ENCODE data around the gene GPS2.

GPS2 gene

DNA sequence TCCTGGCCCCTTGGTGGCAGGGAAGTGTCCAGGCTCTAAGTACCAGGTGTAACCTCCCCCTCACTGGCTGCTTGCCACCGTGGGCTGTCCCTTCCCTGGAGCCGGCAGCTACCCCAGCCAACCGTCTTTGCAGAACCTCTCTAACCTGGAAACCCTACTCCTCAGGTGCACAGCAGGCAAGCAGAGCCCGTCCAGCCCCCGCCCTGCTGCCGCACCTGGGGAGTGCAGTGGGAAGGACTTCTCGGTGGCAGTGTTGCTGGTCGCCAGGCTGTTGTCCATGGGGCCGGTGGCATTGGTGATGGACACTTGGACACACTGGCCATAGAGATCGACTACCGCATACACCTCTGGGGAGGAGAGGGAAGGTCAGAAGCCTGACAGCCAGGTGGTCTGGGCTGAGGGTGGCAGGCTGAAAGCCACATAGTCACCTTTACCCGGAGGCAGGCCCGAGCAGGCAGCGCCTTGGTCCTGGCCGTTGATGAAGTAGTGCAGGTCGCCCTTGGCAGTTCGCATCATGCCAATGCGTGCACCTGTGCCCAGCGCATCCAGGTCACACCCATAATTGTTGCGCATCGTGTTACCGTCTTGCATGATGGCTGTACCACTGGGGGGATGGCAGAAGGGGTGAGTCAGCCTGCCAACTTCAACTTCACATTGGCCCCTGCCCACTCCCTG, 7.5 kb upstream of the GPS2 start:
- H3K9me2 ChIP-seq (ENCODE audit: low read depth, low read length) = no peaks in the 10 kb centered on the region
- H3K4me3 ChIP-seq (ENCODE audit: low read depth, low read length, poor library complexity, severe bottlenecking) = no peak overlapping the region
- 0 out of 2 replicates have a peak, but pooled peaks cover 2% of the 10 kb centered on the region for H3F3A ChIP-seq (ENCODE audit: insufficient read depth, low read length)
- TF ChIP-seq EZH2 (IDR thresholded peaks at IDR 0.05; ENCODE audit: borderline replicate concordance, low read length) (no peak), CTCF (IDR thresholded peaks at IDR 0.05; ENCODE audit: low read length) (no peak)
- no peak overlapping the region for H3K9ac ChIP-seq (ENCODE audit: low read length)
- peaks cover 3% of the 10 kb centered on the region for H3K4me1 ChIP-seq (ENCODE audit: insufficient read depth, low read length, severe bottlenecking)
- no peaks in the 10 kb centered on the region for H3K27me3 ChIP-seq (ENCODE audit: insufficient read depth, low read length)
- H3K4me2 ChIP-seq (ENCODE audit: low read length) = no peak overlapping the region
- no peak overlapping the region for H3K27ac ChIP-seq (ENCODE audit: low read depth, low read length, poor library complexity, severe bottlenecking)
- H3K9me3 ChIP-seq (ENCODE audit: low read length) = no peaks in the 10 kb centered on the region
- no peaks in the 10 kb centered on the region for H4K20me1 ChIP-seq (ENCODE audit: insufficient read depth, low read length)
- H2AFZ ChIP-seq (ENCODE audit: low read length) = no peak overlapping the region
- H3K36me3 ChIP-seq (ENCODE audit: insufficient read depth, low read length) = peaks cover 81% of the 10 kb centered on the region
- no peaks in the 10 kb centered on the region for H3K79me2 ChIP-seq (ENCODE audit: insufficient read depth, low read length)

DNA sequence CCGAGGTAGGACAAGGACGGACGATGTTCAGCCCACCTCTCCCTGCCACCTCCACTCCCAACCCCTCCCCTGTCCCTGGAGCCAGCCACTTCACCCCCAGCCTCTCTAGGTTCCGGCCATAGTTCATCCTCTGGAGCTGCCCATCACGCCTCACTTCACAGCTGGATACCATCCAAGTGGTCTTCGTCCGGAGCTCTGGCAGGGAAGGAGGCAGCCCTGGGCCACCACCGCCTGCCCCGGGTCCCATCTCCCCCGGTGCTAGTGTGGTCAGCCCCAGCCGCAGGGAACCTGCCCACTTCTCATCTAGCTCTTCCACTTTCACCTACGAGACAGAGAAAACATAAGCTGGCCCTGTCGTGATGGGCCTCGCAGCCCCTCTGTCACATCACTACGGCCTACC, 6.3 kb upstream of the GPS2 start:
- peaks cover 87% of the 10 kb centered on the region for H3K36me3 ChIP-seq (ENCODE audit: insufficient read depth, low read length)
- no peaks in the 10 kb centered on the region for H3K4me1 ChIP-seq (ENCODE audit: insufficient read depth, low read length, severe bottlenecking)
- no peak overlapping the region for H2AFZ ChIP-seq (ENCODE audit: low read length)
- H4K20me1 ChIP-seq (ENCODE audit: insufficient read depth, low read length) = no peaks in the 10 kb centered on the region
- H3K4me2 ChIP-seq (ENCODE audit: low read length) = no peak overlapping the region
- no peaks in the 10 kb centered on the region for H3K27me3 ChIP-seq (ENCODE audit: insufficient read depth, low read length)
- H3K4me3 ChIP-seq (ENCODE audit: low read depth, low read length, poor library complexity, severe bottlenecking) = no peak overlapping the region
- no peak overlapping the region for H3K27ac ChIP-seq (ENCODE audit: low read depth, low read length, poor library complexity, severe bottlenecking)
- 0 out of 2 replicates have a peak, but pooled peaks cover 2% of the 10 kb centered on the region for H3F3A ChIP-seq (ENCODE audit: insufficient read depth, low read length)
- no peaks in the 10 kb centered on the region for H3K79me2 ChIP-seq (ENCODE audit: insufficient read depth, low read length)
- no peaks in the 10 kb centered on the region for H3K9me3 ChIP-seq (ENCODE audit: low read length)
- H3K9me2 ChIP-seq (ENCODE audit: low read depth, low read length) = no peaks in the 10 kb centered on the region
- no peak overlapping the region for H3K9ac ChIP-seq (ENCODE audit: low read length)
- TF ChIP-seq CTCF (IDR thresholded peaks at IDR 0.05; ENCODE audit: low read length) = no peak
- TF ChIP-seq EZH2 (IDR thresholded peaks at IDR 0.05; ENCODE audit: borderline replicate concordance, low read length) = no peak

DNA sequence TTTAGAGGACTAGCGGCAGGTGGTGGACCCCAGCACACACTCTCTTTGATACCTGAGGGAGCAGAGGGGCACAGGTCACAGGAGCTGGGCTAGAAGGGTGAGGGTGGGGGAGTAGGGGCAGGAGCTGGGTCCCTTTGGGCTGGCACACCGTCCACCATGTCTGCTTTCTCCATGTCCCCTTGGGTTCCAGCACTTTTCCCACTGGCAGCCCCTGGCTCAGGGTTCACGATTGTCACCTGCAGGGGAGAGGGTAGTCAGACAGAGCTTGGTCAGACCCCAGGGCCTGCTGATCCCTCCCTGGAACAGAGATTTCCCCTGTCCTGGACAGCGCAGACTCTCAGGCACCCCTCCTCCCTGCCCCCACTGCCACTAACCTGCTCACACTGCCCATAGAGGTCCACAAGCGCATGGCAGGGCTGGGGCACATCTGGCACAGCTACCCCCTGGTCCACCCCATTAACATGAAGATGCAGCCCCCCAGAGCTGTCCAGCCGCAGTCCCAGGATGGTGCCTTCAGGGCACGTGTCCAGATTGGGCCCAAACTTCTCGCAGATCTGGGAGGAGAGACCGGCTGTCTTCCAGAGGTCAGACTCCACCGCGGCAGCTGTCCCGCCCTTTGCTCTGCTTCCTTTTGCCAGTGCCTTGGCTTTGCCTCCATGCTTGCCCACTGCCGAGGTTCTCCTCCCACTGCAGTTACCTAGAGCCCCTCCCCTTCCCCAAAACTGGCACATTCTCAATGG, 3.1 kb upstream of the GPS2 start:
- no peaks in the 10 kb centered on the region for H3K9me3 ChIP-seq (ENCODE audit: low read length)
- H3F3A ChIP-seq (ENCODE audit: insufficient read depth, low read length) = 0 out of 2 replicates have a peak, but pooled peaks cover 8% of the 10 kb centered on the region

More for the DNA sequence above, 3.1 kb upstream of the GPS2 start:
- Histone ChIP-seq H3K4me2 (ENCODE audit: low read length) (no peak overlapping the region), H3K9me2 (ENCODE audit: low read depth, low read length) (no peaks in the 10 kb centered on the region), H4K20me1 (ENCODE audit: insufficient read depth, low read length) (no peaks in the 10 kb centered on the region), H3K27me3 (ENCODE audit: insufficient read depth, low read length) (no peaks in the 10 kb centered on the region), H3K4me3 (ENCODE audit: low read depth, low read length, poor library complexity, severe bottlenecking) (no peak overlapping the region), H2AFZ (ENCODE audit: low read length) (no peak overlapping the region), H3K27ac (ENCODE audit: low read depth, low read length, poor library complexity, severe bottlenecking) (no peak overlapping the region), H3K36me3 (ENCODE audit: insufficient read depth, low read length) (peaks cover 77% of the 10 kb centered on the region), H3K4me1 (ENCODE audit: insufficient read depth, low read length, severe bottlenecking) (peaks cover 23% of the 10 kb centered on the region), H3K79me2 (ENCODE audit: insufficient read depth, low read length) (no peaks in the 10 kb centered on the region), H3K9ac (ENCODE audit: low read length) (no peak overlapping the region)
- TF ChIP-seq CTCF (IDR thresholded peaks at IDR 0.05; ENCODE audit: low read length) (no peak), EZH2 (IDR thresholded peaks at IDR 0.05; ENCODE audit: borderline replicate concordance, low read length) (no peak)
